Keratinocyte (primary cell): ENCODE measurements around the gene MAD1L1.

Experiments used
- EZH2 ChIP-seq: IDR thresholded peaks from one replicate; pipeline ENCODE4 v1.6.1; 2012; ENCODE audit warnings: inconsistent platforms, mild to moderate bottlenecking, low read length, moderate library complexity
- TF ChIP-seq, protein P1 (sequence below), 3 experiments: IDR thresholded peaks in 1 of 3; conservative IDR thresholded peaks in 1 of 3; optimal IDR thresholded peaks in 1 of 3; 2 replicates in 2 of 3; 3 replicates in 1 of 3; pipeline versions ENCODE3 to v1.5.1; 2011; ENCODE audit warnings: low read length in 3 of 3, mild to moderate bottlenecking in 3 of 3, moderate library complexity in 2 of 3, control low read depth in 1 of 3, inconsistent platforms in 1 of 3; ENCODE audit not compliant: insufficient read depth in 2 of 3; ENCODE audit errors: extremely low read depth in 1 of 3

DNA sequence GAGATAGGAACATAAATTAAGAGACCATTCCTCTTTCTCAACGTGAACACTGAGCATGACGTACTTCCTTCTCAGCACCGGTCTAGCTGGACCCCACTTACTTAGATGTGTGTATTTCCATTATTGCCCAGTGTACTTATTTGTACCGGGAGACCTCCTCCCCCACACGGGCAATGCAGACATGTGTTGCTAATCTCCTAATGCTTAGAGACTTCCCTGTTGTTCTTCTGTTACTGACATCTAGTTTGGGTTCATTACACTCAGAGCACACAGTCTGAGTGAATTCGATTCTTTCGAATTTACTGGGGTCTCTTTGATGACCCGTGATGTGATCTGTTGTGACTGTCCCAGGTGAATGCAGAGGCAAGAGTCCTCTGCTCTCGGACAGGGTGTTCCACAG lies 260.0 kb downstream of the MAD1L1 start:
- TF ChIP-seq, protein P1, sequence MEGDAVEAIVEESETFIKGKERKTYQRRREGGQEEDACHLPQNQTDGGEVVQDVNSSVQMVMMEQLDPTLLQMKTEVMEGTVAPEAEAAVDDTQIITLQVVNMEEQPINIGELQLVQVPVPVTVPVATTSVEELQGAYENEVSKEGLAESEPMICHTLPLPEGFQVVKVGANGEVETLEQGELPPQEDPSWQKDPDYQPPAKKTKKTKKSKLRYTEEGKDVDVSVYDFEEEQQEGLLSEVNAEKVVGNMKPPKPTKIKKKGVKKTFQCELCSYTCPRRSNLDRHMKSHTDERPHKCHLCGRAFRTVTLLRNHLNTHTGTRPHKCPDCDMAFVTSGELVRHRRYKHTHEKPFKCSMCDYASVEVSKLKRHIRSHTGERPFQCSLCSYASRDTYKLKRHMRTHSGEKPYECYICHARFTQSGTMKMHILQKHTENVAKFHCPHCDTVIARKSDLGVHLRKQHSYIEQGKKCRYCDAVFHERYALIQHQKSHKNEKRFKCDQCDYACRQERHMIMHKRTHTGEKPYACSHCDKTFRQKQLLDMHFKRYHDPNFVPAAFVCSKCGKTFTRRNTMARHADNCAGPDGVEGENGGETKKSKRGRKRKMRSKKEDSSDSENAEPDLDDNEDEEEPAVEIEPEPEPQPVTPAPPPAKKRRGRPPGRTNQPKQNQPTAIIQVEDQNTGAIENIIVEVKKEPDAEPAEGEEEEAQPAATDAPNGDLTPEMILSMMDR (optimal IDR thresholded peaks at IDR 0.05 in 1 of 3, IDR thresholded peaks at IDR 0.05 in 1 of 3, conservative IDR thresholded peaks at IDR 0.05 in 1 of 3; ENCODE audit: extremely low read depth in 1 of 3, insufficient read depth in 2 of 3, low read length in 3 of 3), result no peak
- TF ChIP-seq EZH2, result no peak
